Lung (tissue), 12 donors: ENCODE results near the gene PFKFB2. TPM values are rescaled to one million over a fixed set of nuclear protein-coding genes. Genes with fewer than 3 reads are reported as not detected.

Experiments used
- ATAC-seq: fragments of 200-7000 bp; cut with Tn5 transposase; one replicate; pipeline ENCODE4 v1.9.1; 2020; ENCODE audit warnings: moderate number of reproducible peaks; ENCODE audit not compliant: insufficient read depth, low FRiP score
- DNase-seq, 3 donors: peaks; one replicate each; pipeline ENCODE4 v3.0.0-alpha.2; 2013 to 2017
- H3K27ac ChIP-seq, 2 donors: one replicate each; pipeline ENCODE4 v1.5.1; 2013; ENCODE audit warnings: mild to moderate bottlenecking in 2 of 2, moderate library complexity in 2 of 2, control low read depth in 1 of 2, inconsistent platforms in 1 of 2, low read depth in 1 of 2, low read length in 1 of 2
- H3K27me3 ChIP-seq, 3 donors: one replicate each; pipeline ENCODE4 v1.5.1; 2013; ENCODE audit warnings: low read length in 2 of 3; ENCODE audit not compliant: control insufficient read depth in 3 of 3, insufficient read depth in 3 of 3
- H3K36me3 ChIP-seq, 4 donors: one replicate each; pipeline ENCODE4 v1.5.1; 2013; ENCODE audit warnings: low read length in 4 of 4, mild to moderate bottlenecking in 1 of 4, moderate library complexity in 1 of 4; ENCODE audit not compliant: control insufficient read depth in 4 of 4, insufficient read depth in 4 of 4
- H3K4me1 ChIP-seq, 5 donors: one replicate each; pipeline ENCODE4 v1.5.1; 2013; ENCODE audit warnings: low read length in 5 of 5, mild to moderate bottlenecking in 2 of 5, moderate library complexity in 1 of 5; ENCODE audit not compliant: control insufficient read depth in 5 of 5, insufficient read depth in 5 of 5
- H3K4me3 ChIP-seq: one replicate; pipeline ENCODE4 v1.5.1; 2013; ENCODE audit warnings: mild to moderate bottlenecking, control low read depth, moderate library complexity
- H3K9ac ChIP-seq, 2 donors: one replicate each; pipeline ENCODE4 v1.5.1; 2013; ENCODE audit warnings: low read length in 2 of 2, control low read depth in 1 of 2; ENCODE audit not compliant: insufficient read depth in 1 of 2
- H3K9me3 ChIP-seq, 4 donors: one replicate each; pipeline ENCODE4 v1.5.1; 2013; ENCODE audit warnings: low read length in 3 of 4, mild to moderate bottlenecking in 1 of 4, moderate library complexity in 1 of 4; ENCODE audit not compliant: control insufficient read depth in 4 of 4, insufficient read depth in 3 of 4
- CTCF ChIP-seq: IDR thresholded peaks from 2 replicates; pipeline ENCODE4 v1.5.1; 2012; ENCODE audit warnings: mild to moderate bottlenecking; ENCODE audit errors: control extremely low read depth, extremely low read depth
- WGBS, 2 donors: extraction: QIAGEN DNeasy Blood & Tissue Kit; methylation state at CpG; one replicate each; pipeline ENCODE4 v1.1.7; 2013; 5-methylcytosine and 5-hydroxymethylcytosine counted together
- polyA plus RNA-seq, 2 donors: library from polyadenylated mRNA; stranded (reverse); fragments of 200-250 nt; gene quantifications; one replicate each; pipeline ENCODE4 v1.2.1, GENCODE V29; 2013
- total RNA-seq, 2 donors: library from RNA; depleted of rRNA in 1 of 2; stranded (reverse); fragments of >200 nt in 1 of 2; gene quantifications; one replicate each; pipeline ENCODE4 v1.2.1, GENCODE V29; 2014 to 2021
- donor health status: control.
- donor health status: control.
- donor health status: Bipolar disorder and iron deficiency.
- donor health status: healthy.
- donor health status: DM: yes; HTN: yes; CAD: no.

Gene PFKFB2
- total and polyA plus RNA-seq, 4 donors, result 19.9 to 52.3 (median 39.6) TPM

- Histone ChIP-seq H3K4me3 (no peak overlapping the region), H3K9ac (no peak overlapping the region), H3K4me1 (peaks cover 0 to 6% (median 1%) of the 10 kb centered on the region in 5 donors), H3K36me3 (no peaks in the 10 kb centered on the region), H3K27me3 (no peaks in the 10 kb centered on the region), H3K9me3 (no peaks in the 10 kb centered on the region), H3K27ac (peak overlapping the region in 1 of 2 donors; percentile 62)
- WGBS, 2 donors, result 48 to 68% methylated on average over 7 of the region's 7 CpGs
- peak; percentile 47 for ATAC-seq
- DNase-seq, result no peak
- TF ChIP-seq CTCF, result no peak
Observed at GRCh38 chr1:207009945-207010344, 43.1 kb upstream of the PFKFB2 start.

- peaks cover 0 to 6% (median 0%) of the 10 kb centered on the region in 5 donors for H3K4me1 ChIP-seq
- H3K9ac ChIP-seq, result no peak overlapping the region
- WGBS, 2 donors, result 80 to 88% methylated on average over 2 of the region's 2 CpGs
- no peaks in the 10 kb centered on the region for H3K9me3 ChIP-seq
- no peak overlapping the region for H3K4me3 ChIP-seq
- H3K27ac ChIP-seq, result peak overlapping the region in 1 of 2 donors; percentile 80
- no peak for DNase-seq
- no peak for TF ChIP-seq CTCF
- no peaks in the 10 kb centered on the region for H3K36me3 ChIP-seq
- no peaks in the 10 kb centered on the region for H3K27me3 ChIP-seq
- peak; percentile 13 for ATAC-seq
Observed at GRCh38 chr1:207010726-207011125, 42.3 kb upstream of the PFKFB2 start.

GRCh38 chr1:207013321-207014085 is 39.6 kb upstream of the PFKFB2 start:
- Histone ChIP-seq H3K9me3 (peaks cover 0 to 2% (median 0%) of the 10 kb centered on the region in 4 donors), H3K27me3 (no peaks in the 10 kb centered on the region), H3K36me3 (no peaks in the 10 kb centered on the region), H3K9ac (no peak overlapping the region), H3K4me3 (no peak overlapping the region), H3K27ac (no peak overlapping the region), H3K4me1 (peaks cover 0 to 6% (median 0%) of the 10 kb centered on the region in 5 donors)
- WGBS, 2 donors, result 70 to 73% methylated on average over 6 of the region's 6 CpGs
- no peak for TF ChIP-seq CTCF
- ATAC-seq (no peak), DNase-seq (no peak)

- no peak for DNase-seq
- no peak overlapping the region for H3K9ac ChIP-seq
- H3K9me3 ChIP-seq, result peaks cover 0 to 2% (median 0%) of the 10 kb centered on the region in 4 donors
- no peak for TF ChIP-seq CTCF
- H3K4me1 ChIP-seq, result no peaks in the 10 kb centered on the region
- H3K27ac ChIP-seq, result no peak overlapping the region
- H3K4me3 ChIP-seq, result no peak overlapping the region
- no peaks in the 10 kb centered on the region for H3K27me3 ChIP-seq
- no peaks in the 10 kb centered on the region for H3K36me3 ChIP-seq
- WGBS, 2 donors, result 85 to 92% methylated on average over 3 of the region's 3 CpGs
- no peak for ATAC-seq
Observed at GRCh38 chr1:207014728-207015127, 38.3 kb upstream of the PFKFB2 start.
